ENCODE data around the gene UNC5C. TPM values are rescaled to one million over a fixed set of nuclear protein-coding genes. Genes with fewer than 3 reads are reported as not detected.

Gene UNC5C
- total RNA-seq, 1 experiment from 2014 or later, result not detected

GRCh38 chr4:95394752-95395306 lies 153.9 kb downstream of the UNC5C start:
- Mint-ChIP-seq H3K27ac (ENCODE audit: unreplicated experiment) (no peak overlapping the region), H3K36me3 (ENCODE audit: insufficient read depth, unreplicated experiment) (no peaks in the 10 kb centered on the region)

DNA sequence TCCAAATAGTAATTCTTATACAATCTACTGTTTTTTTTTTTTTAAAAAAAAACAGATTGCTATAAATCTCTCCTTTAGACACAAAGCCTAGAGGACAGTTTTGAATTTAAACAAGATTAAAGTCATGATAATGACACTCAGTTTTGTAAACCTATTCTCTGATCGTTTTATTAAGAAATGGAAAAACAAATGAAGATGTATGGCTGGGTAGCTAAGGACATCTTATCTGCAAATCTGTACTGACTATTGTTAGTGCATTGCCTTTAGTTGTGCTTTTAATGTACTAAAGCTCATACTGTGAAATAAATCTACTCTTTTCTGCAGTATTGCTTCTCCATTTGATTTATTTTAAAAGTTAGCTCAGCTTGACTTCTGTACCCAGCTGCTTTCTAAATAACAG lies 155.0 kb downstream of the UNC5C start:
- Mint-ChIP-seq H3K36me3 (ENCODE audit: insufficient read depth, unreplicated experiment) (no peaks in the 10 kb centered on the region), H3K4me1 (ENCODE audit: low read depth, unreplicated experiment) (no peaks in the 10 kb centered on the region), H3K4me3 (ENCODE audit: unreplicated experiment) (no peak overlapping the region), H3K27me3 (ENCODE audit: insufficient read depth, unreplicated experiment) (no peaks in the 10 kb centered on the region), H3K9me3 (ENCODE audit: unreplicated experiment) (no peaks in the 10 kb centered on the region), H3K27ac (ENCODE audit: unreplicated experiment) (no peak overlapping the region)
- H3K4me1 ChIP-seq, result peaks cover 3% of the 10 kb centered on the region
- no peak overlapping the region for H3K4me3 ChIP-seq (ENCODE audit: low read depth, low read length)
- ChIA-PET CTCF (no interaction called here), POLR2A (no interaction called here)
- no peaks in the 10 kb centered on the region for H3K9me3 ChIP-seq
- H3K36me3 ChIP-seq (ENCODE audit: control insufficient read depth, insufficient read depth, low read length), result no peaks in the 10 kb centered on the region
- intact Hi-C loops (cut with micrococcal nuclease; ENCODE audit: unreplicated experiment), result no loop called here
- BruUV-seq (replicated peaks), result no TSS peak
- H3K27me3 ChIP-seq (replicated peaks; ENCODE audit: control insufficient read depth, insufficient read depth, low read length), result no peaks in the 10 kb centered on the region
- DNase-seq, result no peak
- no peak for TF ChIP-seq CTCF (IDR thresholded peaks at IDR 0.05; ENCODE audit: insufficient read depth in 1 of 2, low read depth in 1 of 2, low read length in 1 of 2, severe bottlenecking in 1 of 2, unreplicated experiment in 1 of 2)

More at GRCh38 chr4:95394752-95395306, 153.9 kb downstream of the UNC5C start:
- DNase-seq, result no peak
- no peak for TF ChIP-seq CTCF (IDR thresholded peaks at IDR 0.05; ENCODE audit: insufficient read depth in 1 of 2, low read depth in 1 of 2, low read length in 1 of 2, severe bottlenecking in 1 of 2, unreplicated experiment in 1 of 2)
- H3K36me3 ChIP-seq (ENCODE audit: control insufficient read depth, insufficient read depth, low read length), result no peaks in the 10 kb centered on the region
- no TSS peak for BruUV-seq (replicated peaks)
- no peaks in the 10 kb centered on the region for H3K27me3 ChIP-seq (replicated peaks; ENCODE audit: control insufficient read depth, insufficient read depth, low read length)
- no peaks in the 10 kb centered on the region; the same call in 1 of the 2 replicates for H3K4me1 ChIP-seq
- Mint-ChIP-seq H3K4me3 (ENCODE audit: unreplicated experiment) (no peak overlapping the region), H3K27me3 (ENCODE audit: insufficient read depth, unreplicated experiment) (no peaks in the 10 kb centered on the region), H3K4me1 (ENCODE audit: low read depth, unreplicated experiment) (peaks cover 7% of the 10 kb centered on the region), H3K9me3 (ENCODE audit: unreplicated experiment) (no peaks in the 10 kb centered on the region)
- POLR2A ChIA-PET, result no interaction called here
- intact Hi-C loops (cut with micrococcal nuclease; ENCODE audit: unreplicated experiment), result no loop called here
- no peaks in the 10 kb centered on the region for H3K9me3 ChIP-seq
- no peak overlapping the region for H3K4me3 ChIP-seq (ENCODE audit: low read depth, low read length)
- CTCF ChIA-PET, result no interaction called here

GRCh38 chr4:95388911-95389310 lies 159.9 kb downstream of the UNC5C start:
- Histone ChIP-seq H3K9me3 (no peaks in the 10 kb centered on the region; the same call in 1 of the 2 replicates), H3K4me3 (ENCODE audit: low read depth, low read length) (no peak overlapping the region), H3K27me3 (replicated peaks; ENCODE audit: control insufficient read depth, insufficient read depth, low read length) (no peaks in the 10 kb centered on the region), H3K36me3 (ENCODE audit: control insufficient read depth, insufficient read depth, low read length) (no peaks in the 10 kb centered on the region), H3K4me1 (peaks cover 40% of the 10 kb centered on the region)
- H3K4me1 Mint-ChIP-seq (ENCODE audit: low read depth, unreplicated experiment), result peaks cover 29% of the 10 kb centered on the region
- no peak for TF ChIP-seq CTCF (IDR thresholded peaks at IDR 0.05; ENCODE audit: insufficient read depth in 1 of 2, low read depth in 1 of 2, low read length in 1 of 2, severe bottlenecking in 1 of 2, unreplicated experiment in 1 of 2)
- intact Hi-C loops (cut with micrococcal nuclease; ENCODE audit: unreplicated experiment), result loop anchor here (10.0 kb wide), 1 partner anchor 164 kb away; no protein-coding TSS in a partner anchor
- no peaks in the 10 kb centered on the region for H3K36me3 Mint-ChIP-seq (ENCODE audit: insufficient read depth, unreplicated experiment)
- no peak overlapping the region for H3K4me3 Mint-ChIP-seq (ENCODE audit: unreplicated experiment)
- BruUV-seq (replicated peaks), result no TSS peak
- DNase-seq, result no peak
- peaks cover 12% of the 10 kb centered on the region for H3K9me3 Mint-ChIP-seq (ENCODE audit: unreplicated experiment)
- no peaks in the 10 kb centered on the region for H3K27me3 Mint-ChIP-seq (ENCODE audit: insufficient read depth, unreplicated experiment)
- POLR2A ChIA-PET, result no interaction called here
- H3K27ac Mint-ChIP-seq (ENCODE audit: unreplicated experiment), result no peak overlapping the region
- CTCF ChIA-PET, result no interaction called here
